GM18517 (cell line): ENCODE results near the gene RAB37.

Experiments used
- ATAC-seq: cut with Tn5 transposase; IDR thresholded peaks from one replicate; pipeline ENCODE4 v1.9.1; 2021; ENCODE audit warnings: mild to moderate bottlenecking, moderate library complexity; ENCODE audit not compliant: unreplicated experiment

Gene RAB37

DNA sequence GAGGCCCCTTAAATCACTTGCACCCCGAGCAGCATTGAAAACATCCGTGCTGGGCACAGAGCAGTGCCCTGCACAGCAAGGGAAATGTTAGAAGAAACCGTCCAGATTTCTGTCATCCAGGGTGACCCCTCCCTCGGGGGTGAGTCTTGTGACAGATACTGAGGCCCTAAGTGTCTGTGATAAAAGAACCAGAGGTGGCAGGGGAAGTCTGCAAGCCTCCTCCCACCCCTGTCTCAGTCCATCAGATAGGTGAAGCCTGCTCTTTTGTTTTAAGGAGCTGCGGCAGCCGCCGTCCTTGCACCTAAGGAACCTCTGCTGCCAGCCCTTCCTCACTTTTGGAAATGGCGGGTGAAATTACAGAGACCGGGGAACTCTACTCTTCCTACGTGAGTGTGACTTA lies 39.9 kb downstream of the RAB37 start:
- ATAC-seq, result no peak

DNA sequence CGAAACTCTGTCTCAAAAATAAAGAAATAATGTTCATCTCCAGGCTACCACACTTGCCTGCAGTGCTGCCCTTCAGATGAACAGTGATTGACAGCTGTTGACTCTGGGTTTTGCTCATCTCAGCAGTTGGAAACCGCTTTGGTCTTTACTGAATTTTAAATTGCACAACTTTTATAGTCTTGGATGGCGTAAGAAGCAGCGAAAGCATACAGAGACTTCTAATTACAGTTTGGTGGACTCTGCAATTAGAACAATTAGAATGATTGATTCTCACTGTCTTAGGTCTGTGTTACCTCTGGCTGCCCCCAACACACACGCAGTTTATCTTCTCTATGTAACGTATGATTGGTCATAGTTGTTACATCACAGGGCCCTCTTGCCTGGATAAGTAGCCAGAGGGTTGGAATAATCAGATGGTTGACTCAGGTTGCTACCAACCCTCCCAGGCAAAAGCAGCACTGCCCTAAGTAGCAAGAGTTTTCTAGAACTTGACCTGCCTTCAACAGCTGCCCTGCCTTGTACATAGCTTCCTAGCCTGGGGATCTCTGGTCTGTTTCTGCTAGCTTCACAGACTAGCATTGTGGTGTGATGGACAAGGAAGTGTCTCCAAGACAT lies 41.0 kb downstream of the RAB37 start:
- ATAC-seq, result no peak

DNA sequence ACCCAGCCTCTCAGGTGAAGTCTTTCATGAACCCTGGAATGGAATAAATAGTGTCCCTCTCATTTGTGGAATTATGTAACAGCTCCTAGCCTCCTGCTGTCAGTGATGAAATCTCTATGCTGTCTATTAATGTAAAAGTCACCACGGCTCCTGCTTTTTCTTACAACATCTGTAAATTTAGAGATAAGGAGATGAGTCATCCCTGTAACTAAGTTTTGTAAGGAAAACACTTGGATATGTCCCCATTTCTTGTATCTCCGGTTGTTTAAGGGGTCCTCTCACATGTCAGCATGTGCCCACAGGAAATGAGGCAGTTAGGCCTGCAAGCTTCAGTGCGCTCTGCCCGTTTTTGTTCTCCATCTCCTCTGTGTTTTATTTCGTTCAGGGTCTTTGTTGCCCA lies 41.9 kb downstream of the RAB37 start:
- ATAC-seq, result no peak

DNA sequence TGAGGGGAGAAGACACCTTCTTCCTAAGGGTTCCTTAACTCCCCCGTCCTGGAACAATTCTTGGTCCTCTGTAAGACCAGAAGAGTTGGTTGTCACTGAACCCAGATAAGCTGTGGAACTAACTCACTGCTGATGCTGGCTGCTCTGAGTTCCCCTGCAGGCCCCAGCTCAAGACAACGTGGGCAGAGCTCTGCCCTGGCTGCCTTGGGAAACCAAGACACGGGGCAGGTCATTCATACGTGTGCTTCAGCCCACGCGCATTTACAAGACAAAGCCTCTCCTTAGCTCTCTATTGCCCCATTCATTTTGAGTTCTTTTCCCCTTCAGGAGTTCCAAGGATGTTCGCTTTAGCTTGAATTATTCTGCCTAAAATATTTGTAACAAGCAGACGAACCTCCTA lies 42.4 kb downstream of the RAB37 start:
- ATAC-seq, result no peak

DNA sequence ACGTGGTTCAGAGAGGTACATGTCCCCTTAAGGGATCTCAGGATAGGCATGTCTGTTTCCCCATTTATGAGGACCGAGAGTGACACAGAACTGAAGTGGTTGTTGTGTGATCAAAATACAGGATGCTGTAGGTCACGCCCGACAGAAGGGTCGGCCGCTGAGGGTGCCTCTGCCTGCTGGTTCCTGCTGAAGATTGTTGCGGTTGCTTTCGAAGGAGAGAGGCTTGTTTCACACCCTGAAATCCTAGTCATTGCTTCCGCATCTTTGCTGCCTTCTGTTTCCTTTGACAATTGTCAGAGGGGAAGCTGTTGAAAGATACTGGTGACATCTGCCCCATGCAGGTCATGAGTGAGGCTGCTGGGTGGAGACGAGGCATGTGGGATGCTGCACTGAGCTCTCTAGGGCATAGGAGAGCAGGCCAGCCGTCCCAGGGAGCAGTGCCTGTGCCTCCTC lies 42.9 kb downstream of the RAB37 start:
- peak; percentile 57 for ATAC-seq

DNA sequence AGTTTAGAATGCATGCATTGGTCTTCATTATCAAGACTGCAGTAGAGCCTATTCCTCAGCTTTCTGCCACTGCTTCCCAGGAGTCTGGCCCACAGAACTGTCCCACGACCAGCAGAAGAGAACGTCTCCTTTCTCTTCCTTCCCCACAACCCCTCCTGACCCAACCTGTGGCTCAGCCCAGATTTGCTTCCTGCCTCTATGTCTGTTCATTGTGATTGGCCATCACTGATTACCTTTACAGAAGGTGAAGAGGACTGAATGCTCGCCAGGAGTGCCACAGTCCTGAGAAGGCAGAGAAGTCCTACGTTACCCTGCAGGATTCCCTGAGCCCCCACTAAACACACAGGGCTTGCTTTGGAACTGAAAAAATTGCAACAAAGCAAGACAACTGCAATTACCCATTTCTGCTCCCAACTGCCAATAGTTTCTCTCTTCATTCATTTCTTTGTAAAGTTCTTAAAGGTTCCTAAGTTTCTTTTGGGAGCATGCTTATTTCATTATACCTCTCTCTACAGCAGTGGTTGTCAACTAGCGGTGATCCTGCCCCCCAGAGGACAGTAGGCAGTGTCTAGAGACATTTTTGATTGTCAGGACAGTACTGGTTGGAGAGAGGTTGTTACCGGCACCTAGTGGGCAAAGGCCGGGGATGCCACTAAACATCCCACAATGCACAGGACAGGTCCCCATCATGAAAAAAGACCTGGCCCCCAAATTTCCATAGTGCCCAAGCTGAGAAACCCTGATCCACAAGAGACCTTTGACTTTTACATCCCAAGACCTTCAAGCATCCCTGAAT lies 43.6 kb downstream of the RAB37 start:
- no peak for ATAC-seq

DNA sequence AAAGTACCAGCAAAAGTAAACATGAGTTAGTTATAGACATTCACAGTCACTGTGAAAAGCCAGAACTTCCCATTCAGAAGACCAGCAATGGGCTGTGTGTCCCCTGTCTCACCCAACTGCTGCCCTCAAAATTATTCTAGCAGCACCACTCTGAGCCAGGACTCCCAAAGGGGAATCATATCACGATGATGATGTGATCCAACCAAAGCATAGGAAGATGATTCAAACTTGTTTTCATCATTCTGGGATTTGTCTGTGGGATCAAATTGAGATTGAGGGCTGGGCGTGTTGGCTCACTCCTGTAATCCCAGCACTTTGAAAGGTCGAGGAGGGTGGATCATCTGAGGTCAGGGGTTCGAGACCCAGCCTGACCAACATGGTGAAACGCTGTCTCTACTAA lies 45.5 kb downstream of the RAB37 start:
- ATAC-seq, result no peak

DNA sequence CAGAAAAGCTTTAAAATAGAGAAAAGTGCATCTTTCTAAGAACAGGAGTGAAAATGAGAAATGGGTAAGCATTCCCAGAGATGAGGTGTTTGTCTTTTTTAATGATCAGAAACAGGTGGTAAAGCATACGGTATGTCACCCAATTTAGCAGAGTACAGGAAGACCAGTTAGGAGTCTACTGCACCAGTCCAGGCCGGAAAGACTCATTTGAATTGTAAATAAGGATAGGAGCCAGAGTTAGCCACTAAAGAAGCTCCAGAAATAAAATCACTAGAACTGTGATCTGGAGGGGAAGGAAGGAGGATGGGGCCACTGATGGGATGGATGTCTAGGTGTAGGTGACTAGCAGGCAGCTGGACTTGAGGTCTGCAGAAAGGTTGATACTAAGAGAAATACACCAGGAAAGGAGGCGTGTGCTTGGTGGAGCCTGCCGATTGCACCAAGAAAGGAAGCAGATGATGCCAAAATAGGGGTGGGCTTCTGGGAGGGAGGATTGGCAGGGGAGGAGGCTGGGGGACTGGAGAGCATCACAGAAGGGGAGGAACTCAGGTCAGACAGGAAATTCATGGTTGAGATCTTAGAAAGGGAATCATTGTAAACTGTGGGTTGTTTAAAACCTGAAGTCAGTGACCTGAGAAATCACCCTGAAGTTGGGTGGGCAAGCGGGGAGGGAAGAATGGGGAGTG lies 47.2 kb downstream of the RAB37 start:
- ATAC-seq, result no peak

DNA sequence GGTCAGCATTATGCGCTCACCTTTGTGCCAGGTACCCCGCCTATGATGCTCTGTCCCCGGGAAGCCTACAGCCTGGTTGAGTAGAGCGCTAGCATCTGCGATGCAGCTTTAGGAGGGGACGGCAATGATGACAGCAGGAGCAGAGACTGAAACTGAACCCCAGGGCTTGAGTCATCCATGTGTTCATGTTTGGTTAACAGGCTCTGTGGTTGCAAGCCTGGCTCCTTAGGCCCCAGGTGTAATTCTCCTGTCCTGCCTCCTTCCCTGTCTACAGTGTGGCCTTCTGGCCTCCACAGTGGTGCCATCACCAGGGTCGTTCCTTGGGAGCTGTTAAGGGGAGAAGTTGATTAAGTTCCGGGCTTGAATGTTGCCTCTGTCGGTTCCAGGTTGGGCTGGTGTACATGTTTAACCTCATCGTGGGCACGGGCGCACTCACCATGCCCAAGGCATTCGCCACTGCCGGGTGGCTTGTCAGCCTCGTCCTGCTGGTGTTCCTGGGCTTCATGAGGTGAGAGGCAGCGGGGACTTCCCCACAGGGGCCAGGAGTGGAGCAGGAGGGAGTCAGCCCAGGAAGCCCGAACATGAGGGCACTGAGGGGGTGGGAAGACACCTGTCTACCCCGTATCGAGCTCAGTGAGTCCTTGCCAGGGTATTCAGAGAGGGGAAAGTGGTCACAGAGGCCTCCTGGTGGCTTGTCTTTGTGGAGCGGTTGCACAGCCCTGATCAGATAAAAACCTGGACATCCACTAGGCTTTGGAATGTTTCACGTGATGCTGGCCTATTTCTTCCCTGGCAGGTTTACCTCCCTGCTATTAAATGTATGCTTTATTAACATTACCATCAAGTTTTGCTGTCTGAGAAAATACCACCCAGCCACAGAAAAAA lies 48.3 kb downstream of the RAB37 start:
- ATAC-seq, result no peak

DNA sequence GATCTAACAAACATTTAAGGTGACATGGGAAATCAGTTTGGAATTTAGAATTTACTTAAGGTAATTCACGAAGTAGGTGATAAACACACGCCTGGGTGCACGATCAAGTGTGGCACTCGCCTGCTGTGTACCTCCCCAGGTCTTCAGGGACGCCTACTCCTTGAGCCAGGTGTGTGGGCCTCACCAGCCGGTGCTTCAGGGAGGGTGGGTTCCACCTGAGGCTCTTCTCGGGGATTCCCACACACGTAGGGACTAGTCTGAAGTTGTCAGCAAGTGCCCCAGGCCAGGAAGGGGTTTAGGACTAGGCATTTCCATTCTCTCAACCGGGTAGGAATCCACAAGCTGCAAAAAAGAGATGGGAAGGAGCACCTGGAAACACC lies 48.9 kb downstream of the RAB37 start:
- no peak for ATAC-seq

DNA sequence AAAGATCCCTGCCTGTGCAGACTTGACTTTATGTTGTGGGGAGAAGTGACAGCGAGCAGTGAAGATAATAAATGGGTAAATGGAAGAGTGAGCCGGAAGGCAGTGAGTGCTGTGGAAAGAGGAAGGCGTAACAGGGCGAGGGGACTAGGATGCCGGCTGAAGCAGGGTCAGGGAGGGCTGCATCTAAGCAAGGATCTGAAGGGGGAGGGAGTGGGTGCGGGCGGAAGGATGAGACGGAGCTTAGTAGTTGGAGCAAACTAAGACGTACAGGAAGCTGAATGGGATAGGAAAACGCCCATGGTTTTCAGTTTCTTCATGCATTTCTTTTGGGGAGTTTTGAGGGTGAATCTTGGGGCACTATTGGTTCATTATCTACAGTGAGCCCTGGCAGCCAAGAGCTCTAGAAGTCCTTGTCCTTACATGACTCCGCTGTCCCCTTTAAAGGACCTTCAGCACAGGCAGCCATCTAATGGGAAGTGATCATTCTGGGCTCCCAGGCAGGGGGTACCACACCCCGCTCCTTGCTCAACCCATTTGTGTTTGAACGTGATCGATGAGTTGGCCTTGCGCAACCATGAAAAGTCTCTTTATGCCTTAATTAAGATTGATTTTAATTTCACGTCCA lies 49.5 kb downstream of the RAB37 start:
- no peak for ATAC-seq

DNA sequence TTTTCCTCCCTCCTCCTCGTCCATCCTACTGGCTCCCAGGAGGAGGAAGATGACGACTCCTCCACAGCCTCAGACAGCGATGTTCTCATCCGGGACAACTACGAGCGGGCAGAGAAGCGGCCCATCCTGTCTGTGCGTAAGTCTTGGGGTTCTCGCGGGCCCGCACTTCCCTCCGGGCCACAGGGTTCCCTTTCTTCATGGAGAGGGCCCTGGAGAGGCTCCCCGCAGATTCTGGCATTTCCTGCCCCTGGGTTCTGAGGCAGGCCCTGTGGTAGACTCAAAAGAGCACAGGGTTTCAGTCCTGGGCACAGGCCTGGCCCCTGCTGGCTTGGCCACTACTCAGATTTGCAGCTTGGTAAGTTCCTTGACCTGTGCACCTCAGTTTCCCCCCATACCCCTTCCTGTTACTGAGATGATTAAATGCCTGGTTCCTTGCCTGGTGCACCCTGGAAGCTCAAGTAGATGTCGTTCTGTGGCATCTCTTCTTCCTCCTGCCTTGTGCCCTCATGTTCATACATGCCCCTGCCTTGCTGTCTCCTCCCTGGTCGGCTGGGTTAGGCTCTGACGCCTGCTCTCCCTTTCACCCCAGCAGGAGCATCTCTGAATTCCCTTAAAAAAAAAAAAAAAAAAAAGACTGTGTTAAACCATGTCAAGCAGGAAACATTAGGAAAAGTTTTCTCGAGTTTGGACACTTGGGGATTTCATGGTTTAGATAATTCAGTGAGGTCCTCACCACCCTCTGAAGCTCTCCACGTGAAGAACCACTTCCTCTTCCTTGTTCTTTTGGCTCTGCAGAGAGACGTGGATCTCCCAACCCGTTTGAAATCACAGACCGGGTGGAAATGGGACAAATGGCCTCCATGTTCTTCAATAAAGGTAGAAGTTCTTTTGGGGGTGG lies 53.4 kb downstream of the RAB37 start:
- no peak for ATAC-seq

DNA sequence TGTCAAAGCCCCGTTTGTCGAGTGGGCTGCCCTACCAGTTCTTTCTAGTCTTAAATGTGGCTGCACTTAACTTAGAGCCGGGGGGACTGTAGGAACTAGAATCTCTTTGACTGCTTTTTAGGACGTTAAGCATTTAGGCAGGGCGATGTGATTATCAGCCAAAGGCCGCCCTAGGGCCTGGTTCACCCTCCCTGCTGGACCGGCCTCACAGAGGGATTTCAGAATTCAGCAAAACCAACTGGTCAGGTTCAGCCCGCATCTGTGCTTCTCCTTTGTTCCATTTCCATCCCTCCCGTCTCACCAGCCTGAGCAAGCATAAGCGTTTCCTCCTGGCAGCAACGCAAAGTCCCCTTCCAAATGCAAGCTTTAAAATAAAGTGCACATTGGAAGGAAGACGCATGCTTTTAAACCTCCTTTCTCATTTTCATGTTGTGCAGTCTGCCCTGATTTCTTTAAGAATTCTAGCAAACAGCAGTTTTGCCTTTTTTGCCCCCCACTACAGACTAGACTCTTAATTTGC lies 55.6 kb downstream of the RAB37 start:
- no peak for ATAC-seq

DNA sequence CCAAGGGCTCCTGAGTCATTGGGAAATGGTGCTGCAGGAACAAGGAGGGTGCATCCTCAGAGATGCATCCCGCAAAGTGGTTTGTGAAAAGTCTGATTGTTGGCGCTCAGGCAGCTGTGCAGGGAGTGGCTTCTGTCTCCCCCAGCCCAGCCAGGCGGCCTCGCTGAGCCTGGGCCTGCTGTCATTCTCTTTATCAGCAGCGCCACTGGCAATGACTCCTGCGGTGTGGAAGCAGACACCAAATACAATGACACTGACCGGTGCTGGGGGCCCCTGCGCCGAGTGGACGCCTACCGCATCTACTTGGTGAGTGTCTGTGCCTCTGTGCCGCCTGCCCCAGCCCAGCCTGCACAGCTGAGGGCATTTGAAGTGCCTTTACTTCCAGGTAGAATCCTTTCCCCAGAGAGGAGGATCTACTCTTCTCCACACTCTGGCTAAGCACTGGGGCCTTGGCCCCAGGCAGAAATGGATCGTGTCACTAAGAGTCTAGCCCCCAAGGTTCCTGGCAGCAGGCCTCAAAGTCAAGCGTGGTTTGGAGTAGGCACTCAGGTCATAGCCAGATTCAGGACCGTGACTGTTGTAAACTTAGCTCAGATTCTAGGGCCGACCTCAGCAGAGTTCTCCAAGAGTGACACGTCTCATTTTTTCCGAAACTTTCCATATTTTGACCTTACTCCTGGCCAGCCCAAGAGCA lies 58.4 kb downstream of the RAB37 start:
- no peak for ATAC-seq

DNA sequence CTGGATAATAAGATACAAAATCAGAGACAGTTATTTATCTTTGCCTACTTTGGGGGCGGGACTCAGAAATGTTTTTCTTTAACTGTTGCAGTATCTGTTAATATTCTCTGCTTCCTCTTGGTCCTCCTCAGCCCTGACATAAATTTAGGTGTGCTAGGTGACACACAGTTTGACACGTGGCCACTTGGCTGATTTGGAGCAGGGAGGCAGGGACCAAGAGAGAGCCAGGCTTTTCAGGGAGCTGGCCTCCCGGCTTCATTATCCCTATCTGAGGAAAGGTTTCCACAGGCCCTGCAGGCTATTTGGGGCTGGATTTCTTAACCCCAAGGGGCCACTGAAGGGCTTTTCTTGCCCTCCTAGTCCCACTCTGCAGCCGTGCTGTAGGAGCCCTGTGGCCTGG lies 59.2 kb downstream of the RAB37 start:
- ATAC-seq, result no peak

DNA sequence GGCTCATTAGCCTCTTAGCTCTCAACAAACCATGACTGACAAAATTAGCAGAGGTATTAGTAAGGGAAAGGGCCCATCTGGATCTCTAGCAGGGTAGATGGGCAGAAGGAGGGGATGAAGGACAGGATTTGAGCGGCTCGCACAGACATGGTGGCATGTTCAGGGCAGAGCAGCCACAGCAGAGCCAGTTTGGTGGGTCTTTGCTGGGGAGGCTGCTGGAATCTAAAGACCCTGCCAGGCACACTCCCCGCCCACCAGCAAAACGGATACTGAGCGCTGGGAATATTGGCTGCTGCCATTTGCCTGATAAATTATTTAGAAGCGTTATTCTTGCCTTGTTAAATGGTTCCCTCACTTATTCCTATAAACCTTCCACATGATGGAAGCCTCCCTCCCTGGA lies 59.8 kb downstream of the RAB37 start:
- ATAC-seq, result no peak
